D721Med (cell line): ENCODE measurements around the gene HELT.

Source experiments
- DNase-seq: peaks from one replicate; pipeline ENCODE4 v3.0.0; 2011; ENCODE audit warnings: low spot score; ENCODE audit not compliant: insufficient read length
- FAIRE-seq: peaks from 2 replicates; lab custom pipeline; 2011; peaks lifted over from hg19 to GRCh38; lab: Jason Lieb, UNC
- CTCF ChIP-seq: IDR thresholded peaks from 2 replicates; pipeline ENCODE4 v1.5.1; 2012; ENCODE audit warnings: mild to moderate bottlenecking, control low read depth; ENCODE audit not compliant: insufficient read depth; ENCODE audit errors: missing control alignments

HELT gene

GRCh38 chr4:185062606-185063005 is 44.3 kb downstream of the HELT start:
- no peak for TF ChIP-seq CTCF
- FAIRE-seq (no peak), DNase-seq (no peak)

DNA sequence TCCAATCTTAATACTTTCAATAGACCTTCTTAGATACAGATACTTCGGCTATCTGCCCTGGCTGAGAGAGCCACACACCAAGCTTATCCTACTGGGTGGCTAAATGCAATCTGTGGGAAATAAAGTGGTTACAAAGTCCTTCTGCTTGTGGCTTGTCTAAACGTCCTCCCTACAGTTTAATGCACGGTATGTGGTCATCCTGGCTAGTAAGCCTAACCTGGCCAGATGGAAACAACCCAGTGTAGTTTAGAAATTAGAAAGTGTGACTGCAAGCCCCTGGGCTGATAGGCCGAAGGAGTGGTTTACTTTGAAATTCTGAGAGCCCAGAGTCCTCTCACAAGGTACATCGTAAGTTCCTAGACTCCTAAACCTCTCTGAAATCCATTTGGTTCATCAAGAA is 47.9 kb downstream of the HELT start:
- DNase-seq (no peak), FAIRE-seq (no peak)
- TF ChIP-seq CTCF = no peak

- FAIRE-seq = no peak
- no peak for TF ChIP-seq CTCF
- no peak for DNase-seq
These were observed 50.5 kb downstream of the HELT start for GRCh38 chr4:185068837-185069236.
